Measurements from ENCODE around the gene EXPH5.

Gene EXPH5

GRCh38 chr11:108511851-108512474 is 81.6 kb downstream of the EXPH5 start:
- DNase-seq (ENCODE audit: low read depth): no peak

- DNase-seq (ENCODE audit: low read depth): no peak
Observed at GRCh38 chr11:108508653-108509593, 84.6 kb downstream of the EXPH5 start.

- no peak for DNase-seq (ENCODE audit: low read depth)
Observed at GRCh38 chr11:108501396-108501795, 92.2 kb downstream of the EXPH5 start.

GRCh38 chr11:108500721-108501120 is 92.8 kb downstream of the EXPH5 start:
- DNase-seq (ENCODE audit: low read depth): no peak

- no peak for DNase-seq (ENCODE audit: low read depth)
Observed at GRCh38 chr11:108500169-108500568, 93.4 kb downstream of the EXPH5 start.

GRCh38 chr11:108498816-108499408 is 94.7 kb downstream of the EXPH5 start:
- no peak for DNase-seq (ENCODE audit: low read depth)

GRCh38 chr11:108498046-108498815 is 95.3 kb downstream of the EXPH5 start, which contains the start of gene POGLUT3:
TSS of gene POGLUT3 (minus strand) at chr11:108498384. CDS start at chr11:108498366, 18 bp downstream.
- DNase-seq (ENCODE audit: low read depth): no peak

GRCh38 chr11:108497317-108498045 is 96.1 kb downstream of the EXPH5 start:
- DNase-seq (ENCODE audit: low read depth): peak; percentile 20

GRCh38 chr11:108496643-108497256 is 96.8 kb downstream of the EXPH5 start:
- no peak for DNase-seq (ENCODE audit: low read depth)

- no peak for DNase-seq (ENCODE audit: low read depth)
Observed at GRCh38 chr11:108495326-108495725, 98.2 kb downstream of the EXPH5 start.

- no peak for DNase-seq (ENCODE audit: low read depth)
Observed at GRCh38 chr11:108494182-108494581, 99.4 kb downstream of the EXPH5 start.

- DNase-seq (ENCODE audit: low read depth): no peak
Observed at GRCh38 chr11:108491936-108492335, 101.6 kb downstream of the EXPH5 start.

- no peak for DNase-seq (ENCODE audit: low read depth)
Observed at GRCh38 chr11:108486828-108487227, 106.7 kb downstream of the EXPH5 start.

- no peak for DNase-seq (ENCODE audit: low read depth)
Observed at GRCh38 chr11:108486331-108486730, 107.2 kb downstream of the EXPH5 start.

GRCh38 chr11:108483163-108483562 is 110.4 kb downstream of the EXPH5 start:
- no peak for DNase-seq (ENCODE audit: low read depth)

GRCh38 chr11:108474664-108475463 is 118.7 kb downstream of the EXPH5 start:
- DNase-seq (ENCODE audit: low read depth): no peak

GRCh38 chr11:108472681-108473080 is 120.9 kb downstream of the EXPH5 start:
- DNase-seq (ENCODE audit: low read depth): no peak

GRCh38 chr11:108468478-108468864 is 125.1 kb downstream of the EXPH5 start:
- no peak for DNase-seq (ENCODE audit: low read depth)

GRCh38 chr11:108467091-108467823 is 126.3 kb downstream of the EXPH5 start, which contains the start of gene C11orf65:
TSS of gene C11orf65 (minus strand) at chr11:108467529. CDS start at chr11:108461559, 5,970 bp downstream.
- DNase-seq (ENCODE audit: low read depth): peak; percentile 91
